ENCODE data around the gene SGCD. TPM values are rescaled to one million over a fixed set of nuclear protein-coding genes. Genes with fewer than 3 reads are reported as not detected.

SGCD gene
- total RNA-seq, 1 experiment from 2014 or later: not detected

- TF ChIP-seq MAX (IDR thresholded peaks at IDR 0.05): no peak
- no peak for TF ChIP-seq ZFX (IDR thresholded peaks at IDR 0.05)
- no peak for TF ChIP-seq SP1 (IDR thresholded peaks at IDR 0.05; ENCODE audit: low read depth)
Observed at GRCh38 chr5:156556666-156557406, 229.9 kb downstream of the SGCD start (continued).

- ATAC-seq: no peak
- Histone ChIP-seq H2AFZ (ENCODE audit: low read depth, low read length, poor library complexity, severe bottlenecking) (no peak overlapping the region), H3K4me1 (ENCODE audit: control insufficient read depth in 1 of 2, insufficient read depth in 2 of 2, low read length in 2 of 2) (no peaks in the 10 kb centered on the region), H3K4me2 (ENCODE audit: low read length) (no peak overlapping the region), H3K79me2 (ENCODE audit: insufficient read depth, low read length) (no peaks in the 10 kb centered on the region), H4K20me1 (ENCODE audit: insufficient read depth) (no peaks in the 10 kb centered on the region), H3K4me3 (replicated peaks in 1 of 2; ENCODE audit: low read depth in 1 of 2, low read length in 2 of 2) (no peak overlapping the region), H3K9ac (ENCODE audit: low read length) (no peak overlapping the region), H3K36me3 (ENCODE audit: control insufficient read depth in 1 of 2, insufficient read depth in 2 of 2, low read length in 2 of 2) (no peaks in the 10 kb centered on the region), H3K27me3 (ENCODE audit: insufficient read depth, low read length) (no peaks in the 10 kb centered on the region), H3K27ac (ENCODE audit: low read depth, low read length) (no peak overlapping the region), H3K9me2 (ENCODE audit: insufficient read depth) (no peaks in the 10 kb centered on the region), H3K9me3 (ENCODE audit: control insufficient read depth in 1 of 2, insufficient read depth in 1 of 2, low read depth in 1 of 2, low read length in 2 of 2) (peaks cover 0 to 4% of the 10 kb centered on the region in 2 experiments; a peak in 1 of 4 replicates)
- CTCF ChIA-PET: no interaction called here
- no peak for DNase-seq (ENCODE audit: low read depth, low spot score)
- POLR2A ChIA-PET: no interaction called here
- RAD21 ChIA-PET (ENCODE audit: low non-redundant PET in 1 of 2, low total read pairs in 2 of 2, uncharacterized antibody in 2 of 2, unreplicated experiment in 2 of 2): no interaction called here
- intact Hi-C loops (cut with micrococcal nuclease): no loop called here
- no TSS peak for BruUV-seq (replicated peaks)
- TF ChIP-seq SRF (IDR thresholded peaks at IDR 0.05; ENCODE audit: low read depth): no peak
- TF ChIP-seq POLR2A (IDR thresholded peaks at IDR 0.05; ENCODE audit: borderline replicate concordance, extremely low read depth, insufficient read depth, insufficient read length): no peak
- TF ChIP-seq MAX (IDR thresholded peaks at IDR 0.05): no peak
- no peak for TF ChIP-seq SIN3A (IDR thresholded peaks at IDR 0.05; ENCODE audit: low read depth)
- no peak for TF ChIP-seq ZNF274 (IDR thresholded peaks at IDR 0.05; ENCODE audit: low read depth, low read length)
- no peak for TF ChIP-seq EGR1 (IDR thresholded peaks at IDR 0.05; ENCODE audit: low read depth)
- TF ChIP-seq CEBPB (IDR thresholded peaks at IDR 0.05; ENCODE audit: low read depth): no peak
- TF ChIP-seq REST (IDR thresholded peaks at IDR 0.05; ENCODE audit: low read depth): no peak
- TF ChIP-seq EZH2phosphoT487 (IDR thresholded peaks at IDR 0.05; ENCODE audit: borderline replicate concordance): no peak
- no peak for TF ChIP-seq CTCF (IDR thresholded peaks at IDR 0.05 in 2 of 3, conservative IDR thresholded peaks at IDR 0.05 in 1 of 3; ENCODE audit: borderline replicate concordance in 1 of 3, insufficient read depth in 1 of 3, low read depth in 2 of 3, low read length in 2 of 3)
- TF ChIP-seq YY1 (IDR thresholded peaks at IDR 0.05; ENCODE audit: extremely low read depth, insufficient replicate concordance, low read depth, low read length): no peak
- TF ChIP-seq POLR2AphosphoS5 (IDR thresholded peaks at IDR 0.05; ENCODE audit: low read depth, low read length): no peak
- no peak for TF ChIP-seq ZBTB33 (IDR thresholded peaks at IDR 0.05; ENCODE audit: extremely low read depth, insufficient replicate concordance, low read length)
- no peak for TF ChIP-seq CBX3 (IDR thresholded peaks at IDR 0.05; ENCODE audit: low read depth)
- no peak for TF ChIP-seq ATF3 (IDR thresholded peaks at IDR 0.05)
- no peak for TF ChIP-seq JUND (IDR thresholded peaks at IDR 0.05)
Observed at GRCh38 chr5:156560002-156560401, 233.0 kb downstream of the SGCD start.

Data from HCT116 (cell line).